Measurements from ENCODE around the gene MAPT.
"Not testable (repeated sequence)": the region's sequence is repeated elsewhere in the genome, so short reads cannot be mapped to it uniquely, and the experiment has no call there.

MAPT gene

GRCh38 chr17:45862127-45862526, 32.2 kb upstream of the MAPT start:
- not testable (repeated sequence) for DNase-seq (ENCODE audit: low read depth in 2 of 2)

DNA sequence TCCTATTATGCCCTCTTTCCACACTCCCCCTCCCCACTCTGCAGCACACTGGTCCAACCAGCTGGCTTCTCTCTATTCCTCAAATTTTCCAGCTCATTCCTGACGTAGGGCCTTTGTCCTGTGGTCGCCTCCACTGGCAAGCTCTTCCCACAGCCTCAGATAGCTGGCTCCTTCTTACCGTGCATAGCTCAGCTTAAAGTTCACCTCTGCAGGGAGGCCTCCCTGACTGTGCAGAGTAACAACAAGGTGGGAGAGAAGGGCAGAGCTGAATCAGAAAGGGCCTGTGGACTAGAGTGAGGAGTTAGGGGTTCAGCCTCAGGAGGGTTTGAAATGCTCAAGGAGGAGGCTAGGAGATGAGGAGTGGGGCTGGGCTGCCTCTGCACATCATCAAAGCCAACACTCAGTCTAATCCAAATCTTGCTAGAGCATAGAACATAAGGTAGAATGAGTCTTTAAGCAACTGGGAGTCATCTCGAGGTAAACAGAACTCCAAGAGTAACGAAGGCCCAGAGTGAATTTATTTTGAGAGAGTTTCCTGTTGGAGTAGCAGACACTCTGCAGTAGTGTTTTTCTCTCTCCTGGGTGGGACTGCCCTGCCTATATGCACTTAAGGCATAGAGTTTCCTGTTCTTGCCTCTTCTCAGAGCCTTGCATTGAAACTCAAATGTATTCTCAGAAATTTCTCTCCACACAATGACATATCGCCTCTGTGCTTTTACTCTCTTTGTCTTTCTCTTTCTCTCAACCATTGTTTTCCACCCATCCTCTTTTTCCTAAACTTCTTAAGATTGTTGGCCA, 30.3 kb upstream of the MAPT start:
- no peak for DNase-seq (ENCODE audit: low read depth in 2 of 2)

DNA sequence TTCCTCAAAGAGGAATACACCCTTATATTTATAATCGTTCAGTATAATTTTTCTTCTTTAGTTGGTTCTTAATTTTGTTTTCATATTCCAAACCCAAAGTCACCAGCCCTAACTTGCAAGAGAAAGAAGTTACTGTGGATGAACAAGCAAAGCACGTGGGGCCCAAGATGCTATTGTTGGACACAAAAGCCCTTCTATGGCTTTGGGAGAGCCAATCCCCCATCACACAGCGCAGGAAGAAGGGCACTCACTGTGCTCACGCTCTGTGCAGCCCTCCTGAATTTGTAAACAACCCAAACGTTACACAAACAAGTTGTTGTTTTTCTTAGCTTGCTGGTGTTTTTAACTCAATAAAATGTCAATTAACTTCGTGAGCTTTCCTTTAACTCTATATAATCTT, 27.2 kb upstream of the MAPT start:
- no peak for DNase-seq (ENCODE audit: low read depth in 2 of 2)

GRCh38 chr17:45867702-45868101, 26.7 kb upstream of the MAPT start:
- DNase-seq (ENCODE audit: low read depth in 2 of 2) = no peak

- DNase-seq (ENCODE audit: low read depth in 2 of 2) = no peak
These were observed 26.1 kb upstream of the MAPT start for GRCh38 chr17:45868276-45868675.

DNA sequence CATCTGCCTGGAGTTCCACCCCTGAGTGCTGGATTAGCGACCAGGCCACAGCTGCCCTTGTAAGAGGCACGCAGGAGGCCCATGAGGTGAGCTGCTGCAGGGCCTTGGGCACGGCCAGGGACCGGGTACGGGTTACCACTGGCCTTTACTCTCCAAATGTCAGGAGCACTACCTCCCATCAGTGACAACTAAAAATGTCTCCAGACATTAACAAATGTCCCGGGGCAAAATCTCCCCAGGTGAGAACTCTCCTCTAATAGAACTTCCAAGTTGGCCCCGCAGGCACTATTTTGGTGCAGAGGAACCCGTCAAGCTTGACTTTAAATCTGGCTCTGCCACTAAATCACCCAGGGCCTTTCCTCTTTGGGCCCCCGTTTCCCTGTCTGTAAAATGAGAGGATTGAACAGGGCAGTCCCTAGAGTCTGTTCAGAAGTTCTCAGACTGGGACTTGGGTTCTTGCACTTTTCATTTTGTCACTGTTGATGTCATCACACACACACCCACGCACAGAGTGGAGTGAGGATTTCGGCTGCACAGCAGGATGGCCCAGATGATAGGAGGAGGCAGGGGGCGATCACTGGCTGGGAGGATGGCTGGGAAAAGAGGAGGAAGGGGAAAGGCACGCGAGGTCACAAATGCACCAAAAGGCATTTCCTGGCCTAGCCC, 24.5 kb upstream of the MAPT start:
- no peak for DNase-seq (ENCODE audit: low read depth in 2 of 2)

- DNase-seq (ENCODE audit: low read depth in 2 of 2) = no peak
These were observed 23.9 kb upstream of the MAPT start for GRCh38 chr17:45870342-45870974.

GRCh38 chr17:45871718-45872117, 22.6 kb upstream of the MAPT start:
- no peak for DNase-seq (ENCODE audit: low read depth in 2 of 2)

DNA sequence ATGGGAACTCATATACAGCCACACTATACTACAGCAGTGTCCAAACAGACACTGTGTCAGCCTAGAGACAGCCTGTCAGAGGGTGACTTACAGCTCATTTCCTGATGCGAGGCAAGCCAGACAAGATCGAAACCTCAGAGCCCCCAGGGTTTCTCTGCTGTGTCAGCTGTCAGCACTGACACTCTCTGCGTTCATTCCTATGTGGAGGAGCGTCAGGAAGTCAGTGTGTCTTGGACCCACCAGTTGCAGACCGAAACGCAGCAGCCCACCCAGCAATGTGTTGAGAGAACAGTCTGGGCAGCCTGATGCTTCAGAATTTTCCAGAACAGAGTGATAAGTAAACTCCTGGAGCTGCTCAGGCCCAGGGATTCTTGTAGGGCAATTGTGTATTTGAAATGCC, 20.6 kb upstream of the MAPT start:
- no peak for DNase-seq (ENCODE audit: low read depth in 2 of 2)

- no peak for DNase-seq (ENCODE audit: low read depth in 2 of 2)
These were observed 20.2 kb upstream of the MAPT start for GRCh38 chr17:45874151-45874550.

DNA sequence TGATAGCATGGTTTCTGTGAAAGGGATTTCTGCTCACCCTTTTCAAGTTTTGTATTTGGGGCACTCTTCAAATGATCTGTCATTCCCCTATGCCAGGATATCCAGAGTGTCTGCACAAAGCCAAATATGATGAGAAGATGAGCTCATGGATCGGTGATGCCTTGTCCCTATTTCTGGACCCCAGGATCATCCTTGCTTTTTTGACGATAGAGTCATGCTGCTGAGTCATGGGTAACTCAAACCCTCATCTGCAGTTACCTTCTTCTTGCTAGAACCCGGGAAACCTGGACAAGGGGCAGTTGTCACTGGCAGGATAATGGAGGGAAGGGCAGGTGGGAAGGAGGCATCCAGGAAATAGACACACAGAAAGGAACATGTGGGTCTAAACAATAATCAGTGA, 17.8 kb upstream of the MAPT start:
- no peak for DNase-seq (ENCODE audit: low read depth in 2 of 2)

DNA sequence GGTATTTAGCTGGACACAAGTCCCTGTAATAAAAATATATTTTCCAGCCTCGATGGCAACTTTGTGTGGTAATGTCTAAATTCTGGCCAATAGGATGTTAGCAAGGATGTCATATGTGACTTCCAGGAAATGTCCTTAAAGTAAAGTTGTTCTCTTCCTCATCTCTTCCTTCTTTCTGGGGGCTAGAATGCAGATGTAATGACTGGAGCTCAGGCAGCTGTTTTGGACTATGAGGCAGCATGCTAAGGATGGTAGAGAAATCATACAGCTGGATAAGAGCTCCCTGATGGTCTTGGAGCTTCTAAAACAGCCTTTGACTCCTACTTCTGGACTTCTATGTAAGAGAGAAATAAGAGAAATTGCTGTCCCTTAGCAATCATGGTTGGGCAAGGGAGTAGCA, 16.9 kb upstream of the MAPT start:
- no peak for DNase-seq (ENCODE audit: low read depth in 2 of 2)

DNA sequence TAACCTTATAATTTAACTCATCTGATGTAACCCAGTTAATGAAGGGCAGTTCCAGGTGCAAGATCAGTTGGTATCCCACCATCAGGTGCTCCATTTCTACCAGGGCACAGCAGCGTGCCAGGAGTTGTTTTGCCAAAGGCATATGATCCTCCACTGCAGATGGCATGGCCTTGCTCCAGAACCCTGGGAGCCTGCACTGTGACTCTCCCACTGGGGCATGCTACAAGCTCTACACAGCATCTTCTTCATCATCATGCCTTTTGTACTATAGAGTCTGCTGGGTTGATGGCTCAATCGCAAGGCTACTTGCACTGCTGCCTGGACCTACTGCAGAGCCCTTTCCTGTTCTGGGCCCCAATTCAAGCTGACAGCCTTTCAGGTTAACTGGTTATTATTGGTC, 11.3 kb upstream of the MAPT start:
- no peak for DNase-seq (ENCODE audit: low read depth in 2 of 2)

GRCh38 chr17:45886852-45887251, 7.5 kb upstream of the MAPT start:
- DNase-seq (ENCODE audit: low read depth in 2 of 2) = no peak

DNA sequence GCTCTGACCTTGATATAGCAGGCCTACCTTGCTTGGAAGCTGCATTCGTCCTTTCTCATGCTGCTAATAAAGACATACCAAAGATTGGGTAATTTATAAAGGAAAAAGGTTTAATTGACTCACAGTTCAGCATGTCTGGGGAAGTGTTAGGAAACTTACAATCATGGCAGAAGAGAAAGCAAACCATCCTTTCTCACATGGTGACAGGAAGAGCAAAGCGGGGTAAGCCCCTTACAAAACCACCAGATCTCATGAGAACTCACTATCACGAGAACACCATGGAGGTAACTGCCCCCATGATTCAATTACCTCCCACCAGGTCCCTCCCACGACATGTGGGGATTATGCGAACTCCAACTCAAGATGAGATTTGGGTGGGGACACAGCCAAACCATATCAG, 6.0 kb upstream of the MAPT start:
- DNase-seq (ENCODE audit: low read depth in 2 of 2) = no peak

- DNase-seq (ENCODE audit: low read depth in 2 of 2) = no peak
These were observed 4.8 kb upstream of the MAPT start for GRCh38 chr17:45889579-45889978.

DNA sequence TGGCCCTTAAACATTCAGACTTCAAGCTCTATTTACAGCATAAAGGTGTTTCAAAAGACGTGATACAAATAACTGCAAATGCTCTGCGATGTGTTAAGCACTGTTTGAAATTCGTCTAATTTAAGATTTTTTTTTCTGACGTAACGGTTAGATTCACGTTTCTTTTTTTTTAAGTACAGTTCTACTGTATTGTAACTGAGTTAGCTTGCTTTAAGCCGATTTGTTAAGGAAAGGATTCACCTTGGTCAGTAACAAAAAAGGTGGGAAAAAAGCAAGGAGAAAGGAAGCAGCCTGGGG, 681 bp upstream of the MAPT start:
- DNase-seq (ENCODE audit: low read depth in 2 of 2) = no peak

- no peak for DNase-seq (ENCODE audit: low read depth in 2 of 2)
These were observed 1.1 kb downstream of the MAPT start for GRCh38 chr17:45895304-45895968.

- no peak for DNase-seq (ENCODE audit: low read depth in 2 of 2)
These were observed 1.8 kb downstream of the MAPT start for GRCh38 chr17:45895969-45896785.

- no peak for DNase-seq (ENCODE audit: low read depth in 2 of 2)
These were observed 2.7 kb downstream of the MAPT start for GRCh38 chr17:45896803-45897693.

DNA sequence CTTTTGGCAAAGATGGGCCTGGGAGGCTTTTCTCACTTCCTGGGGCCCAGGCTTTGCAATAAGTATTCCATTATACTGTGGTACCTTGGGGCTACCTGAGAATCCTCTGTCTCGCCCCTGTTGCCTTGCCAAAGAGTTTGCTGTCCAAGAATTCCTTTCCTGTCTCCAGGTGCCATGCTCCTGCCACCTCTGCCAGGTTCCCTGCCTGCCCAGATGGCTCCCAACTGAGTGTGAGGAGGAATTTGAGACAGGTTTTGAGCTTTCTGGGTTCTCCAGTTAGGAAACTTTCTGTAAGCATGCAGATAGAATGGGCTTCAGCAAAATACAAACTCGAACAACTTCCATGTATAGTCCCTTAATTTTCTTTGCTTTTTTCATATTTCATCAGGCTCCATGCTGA, 5.8 kb downstream of the MAPT start:
- DNase-seq (ENCODE audit: low read depth in 2 of 2) = no peak

All from stimulated activated CD4-positive, alpha-beta T cell treated with anti-CD3 and anti-CD28 coated beads, Interleukin-1b, Interleukin-23, amount 100 ng/mL, for 1 hour (primary cell).